WTC11 (cell line): ENCODE data around the gene CD68.

Experiments used
- CREB1 ChIP-seq: sonication (generic); formaldehyde crosslinking; IDR thresholded peaks from 2 replicates; pipeline ENCODE4 v1.8.0; 2023; ENCODE audit warnings: mild to moderate bottlenecking, missing genetic modification reagents
- CREM ChIP-seq: sonication (generic); formaldehyde crosslinking; IDR thresholded peaks from 2 replicates; pipeline ENCODE4 v1.8.1; 2022; ENCODE audit warnings: mild to moderate bottlenecking, missing genetic modification reagents, moderate library complexity
- ESRRA ChIP-seq: sonication (generic); formaldehyde crosslinking; IDR thresholded peaks from 2 replicates; pipeline ENCODE4 v1.8.1; 2022; ENCODE audit warnings: mild to moderate bottlenecking, missing genetic modification reagents, borderline replicate concordance
- JUN ChIP-seq: sonication (generic); formaldehyde crosslinking; IDR thresholded peaks from 2 replicates; pipeline ENCODE4 v1.8.0; 2023; ENCODE audit warnings: mild to moderate bottlenecking, missing genetic modification reagents
- SP1 ChIP-seq: sonication (generic); formaldehyde crosslinking; conservative IDR thresholded peaks from 2 replicates; pipeline ENCODE4 v1.8.1; 2022; ENCODE audit warnings: missing genetic modification reagents
- TF ChIP-seq, protein P1 (sequence below): fragments of 200-600 bp; IDR thresholded peaks from 2 replicates; pipeline ENCODE4 v1.8.0; 2022; ENCODE audit warnings: antibody characterized with exemption
- TF ChIP-seq, protein P2 (sequence below): sonication (generic); formaldehyde crosslinking; IDR thresholded peaks from 2 replicates; pipeline ENCODE4 v1.8.0; 2022; ENCODE audit warnings: mild to moderate bottlenecking, missing genetic modification reagents
- TF ChIP-seq, protein P3 (sequence below): sonication (generic); formaldehyde crosslinking; IDR thresholded peaks from 2 replicates; pipeline ENCODE4 v1.8.1; 2023; ENCODE audit warnings: mild to moderate bottlenecking, missing genetic modification reagents
- TF ChIP-seq, protein P4 (sequence below): sonication (generic); formaldehyde crosslinking; IDR thresholded peaks from 2 replicates; pipeline ENCODE4 v1.8.1; 2023; ENCODE audit warnings: mild to moderate bottlenecking, missing genetic modification reagents, borderline replicate concordance
- TF ChIP-seq, protein P5 (sequence below): sonication (generic); formaldehyde crosslinking; conservative IDR thresholded peaks from 2 replicates; pipeline ENCODE4 v1.8.1; 2022; ENCODE audit warnings: mild to moderate bottlenecking, missing genetic modification reagents
- TF ChIP-seq, protein P6 (sequence below): sonication (generic); formaldehyde crosslinking; IDR thresholded peaks from 2 replicates; pipeline ENCODE4 v1.8.1; 2022; ENCODE audit warnings: low read depth, missing genetic modification reagents, borderline replicate concordance

DNA sequence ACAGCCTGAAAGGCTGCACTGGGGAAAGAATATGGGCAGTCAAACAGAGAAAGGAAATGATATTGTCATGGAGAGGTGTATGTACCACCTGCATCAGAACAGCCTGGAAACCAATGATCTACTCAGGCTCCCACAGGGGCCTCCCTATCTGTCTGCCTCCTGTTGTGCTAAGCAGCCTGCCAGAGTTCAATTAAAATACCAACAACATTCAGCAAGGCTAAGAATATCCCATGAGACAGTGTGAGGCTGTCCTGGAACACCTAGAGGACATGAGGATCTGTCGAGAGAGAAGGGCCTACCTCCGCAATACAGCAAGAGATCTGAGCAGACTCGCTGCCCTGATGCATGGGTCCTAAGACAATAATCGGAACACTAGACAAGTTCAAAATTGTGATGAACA lies 26.8 kb downstream of the CD68 start:
- TF ChIP-seq, protein P1, sequence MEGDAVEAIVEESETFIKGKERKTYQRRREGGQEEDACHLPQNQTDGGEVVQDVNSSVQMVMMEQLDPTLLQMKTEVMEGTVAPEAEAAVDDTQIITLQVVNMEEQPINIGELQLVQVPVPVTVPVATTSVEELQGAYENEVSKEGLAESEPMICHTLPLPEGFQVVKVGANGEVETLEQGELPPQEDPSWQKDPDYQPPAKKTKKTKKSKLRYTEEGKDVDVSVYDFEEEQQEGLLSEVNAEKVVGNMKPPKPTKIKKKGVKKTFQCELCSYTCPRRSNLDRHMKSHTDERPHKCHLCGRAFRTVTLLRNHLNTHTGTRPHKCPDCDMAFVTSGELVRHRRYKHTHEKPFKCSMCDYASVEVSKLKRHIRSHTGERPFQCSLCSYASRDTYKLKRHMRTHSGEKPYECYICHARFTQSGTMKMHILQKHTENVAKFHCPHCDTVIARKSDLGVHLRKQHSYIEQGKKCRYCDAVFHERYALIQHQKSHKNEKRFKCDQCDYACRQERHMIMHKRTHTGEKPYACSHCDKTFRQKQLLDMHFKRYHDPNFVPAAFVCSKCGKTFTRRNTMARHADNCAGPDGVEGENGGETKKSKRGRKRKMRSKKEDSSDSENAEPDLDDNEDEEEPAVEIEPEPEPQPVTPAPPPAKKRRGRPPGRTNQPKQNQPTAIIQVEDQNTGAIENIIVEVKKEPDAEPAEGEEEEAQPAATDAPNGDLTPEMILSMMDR = no peak
- TF ChIP-seq, protein P2, sequence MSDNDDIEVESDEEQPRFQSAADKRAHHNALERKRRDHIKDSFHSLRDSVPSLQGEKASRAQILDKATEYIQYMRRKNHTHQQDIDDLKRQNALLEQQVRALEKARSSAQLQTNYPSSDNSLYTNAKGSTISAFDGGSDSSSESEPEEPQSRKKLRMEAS = no peak
- TF ChIP-seq CREB1 (CRISPR knock-in tag) = no peak
- no peak for TF ChIP-seq ESRRA (CRISPR knock-in tag)
- no peak for TF ChIP-seq JUN (CRISPR knock-in tag)
- TF ChIP-seq, protein P3, sequence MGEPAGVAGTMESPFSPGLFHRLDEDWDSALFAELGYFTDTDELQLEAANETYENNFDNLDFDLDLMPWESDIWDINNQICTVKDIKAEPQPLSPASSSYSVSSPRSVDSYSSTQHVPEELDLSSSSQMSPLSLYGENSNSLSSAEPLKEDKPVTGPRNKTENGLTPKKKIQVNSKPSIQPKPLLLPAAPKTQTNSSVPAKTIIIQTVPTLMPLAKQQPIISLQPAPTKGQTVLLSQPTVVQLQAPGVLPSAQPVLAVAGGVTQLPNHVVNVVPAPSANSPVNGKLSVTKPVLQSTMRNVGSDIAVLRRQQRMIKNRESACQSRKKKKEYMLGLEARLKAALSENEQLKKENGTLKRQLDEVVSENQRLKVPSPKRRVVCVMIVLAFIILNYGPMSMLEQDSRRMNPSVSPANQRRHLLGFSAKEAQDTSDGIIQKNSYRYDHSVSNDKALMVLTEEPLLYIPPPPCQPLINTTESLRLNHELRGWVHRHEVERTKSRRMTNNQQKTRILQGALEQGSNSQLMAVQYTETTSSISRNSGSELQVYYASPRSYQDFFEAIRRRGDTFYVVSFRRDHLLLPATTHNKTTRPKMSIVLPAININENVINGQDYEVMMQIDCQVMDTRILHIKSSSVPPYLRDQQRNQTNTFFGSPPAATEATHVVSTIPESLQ (CRISPR knock-in tag) = no peak
- TF ChIP-seq CREM = no peak
- TF ChIP-seq, protein P4, sequence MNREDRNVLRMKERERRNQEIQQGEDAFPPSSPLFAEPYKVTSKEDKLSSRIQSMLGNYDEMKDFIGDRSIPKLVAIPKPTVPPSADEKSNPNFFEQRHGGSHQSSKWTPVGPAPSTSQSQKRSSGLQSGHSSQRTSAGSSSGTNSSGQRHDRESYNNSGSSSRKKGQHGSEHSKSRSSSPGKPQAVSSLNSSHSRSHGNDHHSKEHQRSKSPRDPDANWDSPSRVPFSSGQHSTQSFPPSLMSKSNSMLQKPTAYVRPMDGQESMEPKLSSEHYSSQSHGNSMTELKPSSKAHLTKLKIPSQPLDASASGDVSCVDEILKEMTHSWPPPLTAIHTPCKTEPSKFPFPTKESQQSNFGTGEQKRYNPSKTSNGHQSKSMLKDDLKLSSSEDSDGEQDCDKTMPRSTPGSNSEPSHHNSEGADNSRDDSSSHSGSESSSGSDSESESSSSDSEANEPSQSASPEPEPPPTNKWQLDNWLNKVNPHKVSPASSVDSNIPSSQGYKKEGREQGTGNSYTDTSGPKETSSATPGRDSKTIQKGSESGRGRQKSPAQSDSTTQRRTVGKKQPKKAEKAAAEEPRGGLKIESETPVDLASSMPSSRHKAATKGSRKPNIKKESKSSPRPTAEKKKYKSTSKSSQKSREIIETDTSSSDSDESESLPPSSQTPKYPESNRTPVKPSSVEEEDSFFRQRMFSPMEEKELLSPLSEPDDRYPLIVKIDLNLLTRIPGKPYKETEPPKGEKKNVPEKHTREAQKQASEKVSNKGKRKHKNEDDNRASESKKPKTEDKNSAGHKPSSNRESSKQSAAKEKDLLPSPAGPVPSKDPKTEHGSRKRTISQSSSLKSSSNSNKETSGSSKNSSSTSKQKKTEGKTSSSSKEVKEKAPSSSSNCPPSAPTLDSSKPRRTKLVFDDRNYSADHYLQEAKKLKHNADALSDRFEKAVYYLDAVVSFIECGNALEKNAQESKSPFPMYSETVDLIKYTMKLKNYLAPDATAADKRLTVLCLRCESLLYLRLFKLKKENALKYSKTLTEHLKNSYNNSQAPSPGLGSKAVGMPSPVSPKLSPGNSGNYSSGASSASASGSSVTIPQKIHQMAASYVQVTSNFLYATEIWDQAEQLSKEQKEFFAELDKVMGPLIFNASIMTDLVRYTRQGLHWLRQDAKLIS (CRISPR knock-in tag) = no peak
- TF ChIP-seq, protein P5, sequence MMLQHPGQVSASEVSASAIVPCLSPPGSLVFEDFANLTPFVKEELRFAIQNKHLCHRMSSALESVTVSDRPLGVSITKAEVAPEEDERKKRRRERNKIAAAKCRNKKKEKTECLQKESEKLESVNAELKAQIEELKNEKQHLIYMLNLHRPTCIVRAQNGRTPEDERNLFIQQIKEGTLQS (CRISPR knock-in tag) = no peak
- no peak for TF ChIP-seq SP1 (CRISPR knock-in tag)
- TF ChIP-seq, protein P6, sequence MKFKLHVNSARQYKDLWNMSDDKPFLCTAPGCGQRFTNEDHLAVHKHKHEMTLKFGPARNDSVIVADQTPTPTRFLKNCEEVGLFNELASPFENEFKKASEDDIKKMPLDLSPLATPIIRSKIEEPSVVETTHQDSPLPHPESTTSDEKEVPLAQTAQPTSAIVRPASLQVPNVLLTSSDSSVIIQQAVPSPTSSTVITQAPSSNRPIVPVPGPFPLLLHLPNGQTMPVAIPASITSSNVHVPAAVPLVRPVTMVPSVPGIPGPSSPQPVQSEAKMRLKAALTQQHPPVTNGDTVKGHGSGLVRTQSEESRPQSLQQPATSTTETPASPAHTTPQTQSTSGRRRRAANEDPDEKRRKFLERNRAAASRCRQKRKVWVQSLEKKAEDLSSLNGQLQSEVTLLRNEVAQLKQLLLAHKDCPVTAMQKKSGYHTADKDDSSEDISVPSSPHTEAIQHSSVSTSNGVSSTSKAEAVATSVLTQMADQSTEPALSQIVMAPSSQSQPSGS (CRISPR knock-in tag) = no peak
